SW480 (cell line): ENCODE results near the gene CAPN9.
"Not testable (repeated sequence)": the region's sequence is repeated elsewhere in the genome, so short reads cannot be mapped to it uniquely, and the experiment has no call there.

Source experiments
- DNase-seq: peaks from one replicate; pipeline ENCODE4 v3.0.0-alpha.2; 2016; ENCODE audit warnings: low spot score

Gene CAPN9

GRCh38 chr1:230746617-230747016 lies 571 bp upstream of the CAPN9 start:
- DNase-seq = no peak

- DNase-seq = no peak
Observed at GRCh38 chr1:230747890-230748800, 957 bp downstream of the CAPN9 start.

GRCh38 chr1:230749150-230749549 lies 2.0 kb downstream of the CAPN9 start:
- DNase-seq = no peak

GRCh38 chr1:230749635-230750034 lies 2.4 kb downstream of the CAPN9 start:
- no peak for DNase-seq

- DNase-seq = no peak
Observed at GRCh38 chr1:230750576-230750975, 3.4 kb downstream of the CAPN9 start.

GRCh38 chr1:230750986-230751625 lies 3.9 kb downstream of the CAPN9 start:
- DNase-seq = no peak

GRCh38 chr1:230752407-230752806 lies 5.2 kb downstream of the CAPN9 start:
- DNase-seq = no peak

- no peak for DNase-seq
Observed at GRCh38 chr1:230753191-230753585, 6.0 kb downstream of the CAPN9 start.

- no peak for DNase-seq
Observed at GRCh38 chr1:230753586-230754251, 6.5 kb downstream of the CAPN9 start.

GRCh38 chr1:230754796-230755195 lies 7.6 kb downstream of the CAPN9 start:
- no peak for DNase-seq

GRCh38 chr1:230757856-230758708 lies 10.9 kb downstream of the CAPN9 start:
- DNase-seq = no peak

- DNase-seq = no peak
Observed at GRCh38 chr1:230758709-230759368, 11.7 kb downstream of the CAPN9 start.

GRCh38 chr1:230759369-230760065 lies 12.3 kb downstream of the CAPN9 start:
- DNase-seq = no peak

GRCh38 chr1:230760360-230760827 lies 13.2 kb downstream of the CAPN9 start:
- no peak for DNase-seq

- DNase-seq = no peak
Observed at GRCh38 chr1:230761443-230762167, 14.4 kb downstream of the CAPN9 start.

GRCh38 chr1:230763927-230764591 lies 16.9 kb downstream of the CAPN9 start:
- DNase-seq = no peak

- DNase-seq = no peak
Observed at GRCh38 chr1:230766318-230766717, 19.1 kb downstream of the CAPN9 start.

- not testable (repeated sequence) for DNase-seq
Observed at GRCh38 chr1:230767859-230768612, 20.8 kb downstream of the CAPN9 start.
